Measurements from ENCODE around the gene XPNPEP3.
"Not testable (repeated sequence)": the region's sequence is repeated elsewhere in the genome, so short reads cannot be mapped to it uniquely, and the experiment has no call there.

XPNPEP3 gene

DNA sequence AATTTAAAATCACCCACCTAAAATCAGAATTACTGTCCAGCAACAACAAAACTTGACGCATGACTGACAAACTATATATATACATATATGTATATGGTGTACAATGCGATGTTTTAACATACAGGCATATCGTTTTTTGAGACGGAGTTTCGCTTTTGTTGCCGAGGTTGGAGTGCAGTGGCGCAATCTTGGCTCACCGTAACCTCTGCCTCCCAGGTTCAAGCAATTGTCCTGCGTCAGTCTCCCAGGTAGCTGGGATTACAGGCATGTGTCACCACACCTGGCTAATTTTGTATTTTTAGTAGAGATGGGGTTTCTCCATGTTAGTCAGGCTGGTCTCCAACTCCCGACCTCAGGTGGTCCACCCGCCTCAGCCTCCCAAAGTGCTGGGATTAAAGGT is 11.1 kb upstream of the XPNPEP3 start:
- H3K4me3 Mint-ChIP-seq, H3K9me3 Mint-ChIP-seq, H3K27ac Mint-ChIP-seq, H3K27me3 Mint-ChIP-seq: not testable (repeated sequence)
- H3K4me1 Mint-ChIP-seq: peaks cover 32% of the 10 kb centered on the region
- peaks cover 23% of the 10 kb centered on the region for H3K36me3 Mint-ChIP-seq

DNA sequence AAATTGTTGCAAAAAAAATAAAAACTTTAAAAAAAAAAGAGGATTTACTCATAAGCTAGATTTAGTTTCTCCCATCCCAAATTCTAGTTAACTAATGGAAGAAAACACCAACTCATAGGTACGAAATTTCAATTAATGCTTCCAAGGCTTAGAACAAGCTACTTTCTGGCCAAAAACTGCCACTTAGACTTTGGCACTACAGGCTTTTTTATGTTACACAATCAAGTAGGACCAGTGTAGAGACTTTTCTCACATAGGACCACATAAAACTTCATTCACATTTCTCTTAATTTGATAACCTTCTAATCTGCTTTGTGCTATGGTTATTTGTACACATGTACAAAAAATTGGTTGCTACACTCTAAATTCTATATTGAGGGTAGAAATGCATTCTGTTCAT is 3.6 kb upstream of the XPNPEP3 start:
- peak overlapping the region; percentile 98 for H3K4me3 Mint-ChIP-seq
- peaks cover 55% of the 10 kb centered on the region for H3K4me1 Mint-ChIP-seq
- H3K27ac Mint-ChIP-seq: peak overlapping the region; percentile 15
- no peaks in the 10 kb centered on the region for H3K27me3 Mint-ChIP-seq
- no peaks in the 10 kb centered on the region for H3K9me3 Mint-ChIP-seq
- H3K36me3 Mint-ChIP-seq: peaks cover 7% of the 10 kb centered on the region

DNA sequence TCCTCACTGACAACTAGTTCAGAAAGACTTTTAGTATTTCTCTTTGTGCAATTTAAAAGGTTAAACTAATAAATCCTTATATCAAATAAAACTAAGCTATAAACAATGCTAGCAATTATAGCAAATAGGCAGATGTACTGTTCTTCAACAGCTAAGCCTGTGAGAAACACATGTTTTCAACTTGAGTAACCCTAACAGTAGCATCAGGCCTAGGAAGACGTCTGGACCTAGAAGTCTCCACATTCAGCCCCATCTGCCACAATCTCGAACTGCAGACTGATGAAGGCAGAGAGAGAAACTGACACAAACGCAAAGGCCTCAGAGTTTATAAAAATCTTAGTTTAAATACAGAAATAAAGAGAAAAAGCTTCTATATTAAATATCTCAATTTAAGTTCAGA is 3.0 kb upstream of the XPNPEP3 start:
- no peaks in the 10 kb centered on the region for H3K27me3 Mint-ChIP-seq
- H3K27ac Mint-ChIP-seq: peak overlapping the region; percentile 15
- H3K36me3 Mint-ChIP-seq: peaks cover 7% of the 10 kb centered on the region
- peaks cover 60% of the 10 kb centered on the region for H3K4me1 Mint-ChIP-seq
- H3K9me3 Mint-ChIP-seq: no peaks in the 10 kb centered on the region
- H3K4me3 Mint-ChIP-seq: peak overlapping the region; percentile 98

DNA sequence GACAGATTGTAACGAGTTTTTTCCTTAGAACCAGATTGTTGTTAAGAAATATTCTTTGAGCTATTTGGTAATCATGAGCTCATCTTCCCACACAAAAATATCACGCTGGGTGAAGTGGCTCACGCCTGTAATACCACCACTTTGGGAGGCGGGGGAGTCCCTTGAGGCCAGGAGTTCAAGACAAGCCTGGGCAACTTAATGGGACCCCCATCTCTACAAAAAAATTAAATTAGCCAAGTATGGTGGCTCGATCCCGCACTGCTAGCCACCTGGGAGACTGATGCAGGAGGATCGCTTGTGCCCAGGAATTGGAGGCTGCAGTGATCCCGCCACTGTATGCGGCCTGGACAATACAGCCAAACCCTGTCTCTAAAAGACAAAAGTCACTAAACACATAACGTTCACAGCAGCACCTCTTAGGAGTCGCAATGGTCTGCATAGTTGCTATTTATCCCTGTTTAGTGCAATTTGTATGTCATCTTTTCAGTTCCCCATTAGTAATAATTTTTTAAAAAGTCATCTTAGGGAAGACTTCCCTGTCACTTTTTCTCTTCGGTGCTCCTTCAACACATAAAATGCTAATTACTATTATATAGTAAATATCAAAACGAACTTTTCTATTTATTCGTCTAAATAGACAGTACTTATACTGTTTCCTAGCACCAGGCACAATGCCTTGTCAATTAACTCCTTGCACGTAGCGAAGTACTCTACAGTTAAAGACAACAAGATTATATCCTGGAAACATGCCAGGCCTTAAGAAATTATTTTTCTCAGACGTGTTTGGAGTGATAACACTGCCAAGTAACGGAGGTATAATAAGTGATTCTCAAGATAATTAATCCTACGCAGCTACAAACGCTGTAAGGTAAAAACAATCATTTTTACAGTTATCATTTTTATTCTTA is 1.6 kb upstream of the XPNPEP3 start:
- peaks cover 63% of the 10 kb centered on the region for H3K4me1 Mint-ChIP-seq
- H3K9me3 Mint-ChIP-seq: no peaks in the 10 kb centered on the region
- H3K36me3 Mint-ChIP-seq: peaks cover 5% of the 10 kb centered on the region
- H3K4me3 Mint-ChIP-seq: peak overlapping the region; percentile 98
- H3K27me3 Mint-ChIP-seq: no peaks in the 10 kb centered on the region
- peak overlapping the region; percentile 68 for H3K27ac Mint-ChIP-seq

DNA sequence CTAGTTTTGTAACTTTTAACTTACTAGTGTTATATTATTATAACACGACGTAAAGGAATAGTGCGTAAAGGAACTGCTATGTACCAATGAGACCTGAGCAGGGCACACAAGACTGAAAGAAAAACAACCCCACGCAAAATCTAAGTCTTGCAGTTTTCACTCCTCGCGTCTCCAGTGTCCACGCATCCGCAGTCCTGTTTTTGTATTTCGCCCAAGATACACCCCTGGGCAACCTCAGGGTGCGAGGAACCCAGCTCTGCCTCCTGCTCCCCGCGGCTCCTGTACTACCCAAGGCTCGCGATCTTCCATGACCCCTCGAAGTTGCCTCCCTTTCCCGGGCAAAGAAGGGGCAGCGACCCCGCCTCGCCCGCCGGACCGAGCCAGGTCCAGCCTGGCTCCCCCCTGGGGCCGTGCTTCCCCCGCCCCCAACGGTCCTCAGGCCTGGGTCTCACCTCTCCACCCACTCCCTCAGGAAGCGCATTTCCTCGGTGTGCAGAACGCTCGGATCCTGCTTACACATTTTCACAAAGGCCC is 902 bp upstream of the XPNPEP3 start:
- Mint-ChIP-seq H3K36me3 (peaks cover 6% of the 10 kb centered on the region), H3K27ac (peak overlapping the region; percentile 100), H3K27me3 (no peaks in the 10 kb centered on the region), H3K9me3 (no peaks in the 10 kb centered on the region), H3K4me3 (peak overlapping the region; percentile 98), H3K4me1 (peaks cover 62% of the 10 kb centered on the region)

DNA sequence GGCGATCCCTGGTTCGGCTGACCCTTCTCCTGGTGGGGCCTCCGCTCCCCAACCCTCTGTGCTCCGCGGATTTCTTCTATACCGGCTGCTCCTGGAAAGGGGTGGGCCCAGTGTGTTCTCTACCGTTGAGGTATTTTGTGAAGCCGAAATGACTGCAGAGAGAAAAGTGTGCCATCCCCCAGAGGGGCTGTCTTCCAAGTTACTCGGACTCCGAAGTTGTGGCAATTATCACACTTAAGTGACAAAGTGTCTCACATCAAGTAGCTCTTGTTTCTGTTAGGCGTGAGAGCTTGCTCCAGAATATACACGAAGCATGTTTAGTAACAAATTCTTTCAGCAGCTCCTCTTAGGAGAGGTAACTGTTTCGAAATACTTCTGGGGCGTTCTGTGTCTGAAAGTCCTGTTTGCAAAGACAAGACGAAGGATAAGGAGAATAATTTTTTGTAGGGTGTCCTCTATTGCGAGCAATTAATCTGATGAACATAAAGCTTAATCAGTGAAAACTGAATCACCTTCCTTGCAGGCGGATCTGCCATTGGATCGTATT is 434 bp downstream of the XPNPEP3 start:
- H3K27ac Mint-ChIP-seq: peak overlapping the region; percentile 100
- H3K4me3 Mint-ChIP-seq: peak overlapping the region; percentile 98
- peaks cover 9% of the 10 kb centered on the region for H3K36me3 Mint-ChIP-seq
- no peaks in the 10 kb centered on the region for H3K27me3 Mint-ChIP-seq
- H3K9me3 Mint-ChIP-seq: no peaks in the 10 kb centered on the region
- peaks cover 62% of the 10 kb centered on the region for H3K4me1 Mint-ChIP-seq

DNA sequence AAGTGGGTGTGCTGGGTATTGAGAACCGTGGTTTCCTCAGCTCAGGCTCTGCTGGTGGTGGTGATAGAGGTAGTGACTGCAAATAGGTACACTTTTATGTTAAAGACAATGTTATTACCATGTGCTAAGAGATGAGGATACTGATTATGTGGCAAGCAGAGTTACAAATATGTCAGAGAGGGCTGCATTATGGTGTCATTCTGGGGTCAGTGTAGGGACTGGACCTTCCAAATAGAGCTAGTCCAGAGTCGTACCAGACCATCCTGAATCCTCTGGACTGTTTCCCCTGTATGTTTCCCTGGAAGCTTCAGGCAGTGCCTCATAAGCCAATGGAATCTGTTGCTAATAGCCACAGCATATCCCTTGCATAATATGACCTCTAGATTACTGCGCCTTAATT is 5.1 kb downstream of the XPNPEP3 start, which contains the start of gene DNAJB7:
TSS of gene DNAJB7 (minus strand) at position 101 of the 400 bp plus-strand sequence. CDS start 119 bp downstream, outside the sequence.
- H3K27me3 Mint-ChIP-seq: no peaks in the 10 kb centered on the region
- H3K36me3 Mint-ChIP-seq: peaks cover 8% of the 10 kb centered on the region
- H3K4me1 Mint-ChIP-seq: peaks cover 71% of the 10 kb centered on the region
- H3K4me3 Mint-ChIP-seq: no peak within 1 kb of the TSS
- peak within 1 kb of the TSS; percentile 89 for H3K27ac Mint-ChIP-seq
- H3K9me3 Mint-ChIP-seq: no peaks in the 10 kb centered on the region

DNA sequence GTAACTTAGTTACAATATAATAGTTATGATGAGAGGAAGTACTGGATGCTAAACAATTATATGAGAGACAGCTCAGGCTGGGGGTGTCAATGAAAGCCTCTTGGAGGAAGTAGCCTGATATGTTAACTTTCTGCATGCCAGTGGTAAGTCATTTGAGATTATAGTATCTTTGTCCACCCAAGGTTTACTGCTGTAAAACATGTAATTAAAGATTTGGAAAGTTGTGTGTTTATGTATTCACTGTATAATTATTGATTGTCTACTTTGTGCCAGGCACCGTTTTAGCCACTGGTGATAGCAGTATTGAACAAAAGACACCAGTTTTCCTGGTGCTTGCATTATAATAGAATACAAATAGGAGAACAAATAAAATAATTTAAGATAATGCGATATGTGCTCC is 5.6 kb downstream of the XPNPEP3 start:
- Mint-ChIP-seq H3K27me3 (no peaks in the 10 kb centered on the region), H3K4me3 (no peak overlapping the region), H3K4me1 (peaks cover 71% of the 10 kb centered on the region), H3K9me3 (no peaks in the 10 kb centered on the region), H3K27ac (peak overlapping the region; percentile 69), H3K36me3 (peaks cover 8% of the 10 kb centered on the region)

DNA sequence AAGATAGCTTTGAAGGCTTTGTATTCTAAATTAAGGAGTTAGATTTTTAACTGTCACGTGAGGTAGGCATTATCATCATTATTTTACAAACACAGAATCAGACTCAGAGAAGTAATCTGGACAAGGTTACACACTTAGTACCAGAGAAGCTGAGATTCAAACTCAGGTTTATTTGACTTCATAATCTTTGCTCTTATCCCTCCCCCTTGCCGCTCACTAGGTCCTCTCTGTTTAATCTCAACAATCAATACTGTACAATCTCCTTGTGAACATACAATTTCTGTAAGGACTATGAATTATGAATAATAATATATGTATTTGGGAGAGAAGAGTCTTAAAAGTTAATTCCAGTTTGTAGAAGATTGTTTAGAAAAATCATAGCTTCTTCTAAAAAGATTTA is 10.2 kb downstream of the XPNPEP3 start:
- no peak overlapping the region for H3K27ac Mint-ChIP-seq

DNA sequence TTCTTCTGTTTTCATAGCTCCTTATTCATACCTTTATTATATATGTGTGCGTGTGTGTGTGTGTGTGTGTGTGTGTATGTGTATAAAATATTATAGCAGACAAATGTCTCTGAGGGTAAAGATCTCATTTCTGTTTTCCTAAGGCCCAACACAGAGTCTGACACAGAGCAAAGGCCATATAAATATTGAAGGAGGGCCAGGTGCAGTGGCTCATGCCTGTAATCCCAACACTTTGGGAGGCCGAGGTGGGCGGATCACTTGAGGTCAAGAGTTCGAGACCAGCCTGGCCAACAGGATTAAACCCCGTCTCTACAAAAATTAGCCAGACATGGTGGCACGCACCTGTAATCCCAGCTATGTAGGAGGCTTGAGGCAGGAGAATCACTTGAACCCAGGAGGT is 11.4 kb downstream of the XPNPEP3 start:
- H3K9me3 Mint-ChIP-seq, H3K27ac Mint-ChIP-seq, H3K27me3 Mint-ChIP-seq, H3K4me3 Mint-ChIP-seq, H3K36me3 Mint-ChIP-seq: not testable (repeated sequence)
- peaks cover 35% of the 10 kb centered on the region for H3K4me1 Mint-ChIP-seq

More for the DNA sequence above, 10.2 kb downstream of the XPNPEP3 start:
- Mint-ChIP-seq H3K4me1 (peaks cover 47% of the 10 kb centered on the region), H3K27me3 (no peaks in the 10 kb centered on the region), H3K9me3 (no peaks in the 10 kb centered on the region), H3K4me3 (no peak overlapping the region), H3K36me3 (peaks cover 7% of the 10 kb centered on the region)

DNA sequence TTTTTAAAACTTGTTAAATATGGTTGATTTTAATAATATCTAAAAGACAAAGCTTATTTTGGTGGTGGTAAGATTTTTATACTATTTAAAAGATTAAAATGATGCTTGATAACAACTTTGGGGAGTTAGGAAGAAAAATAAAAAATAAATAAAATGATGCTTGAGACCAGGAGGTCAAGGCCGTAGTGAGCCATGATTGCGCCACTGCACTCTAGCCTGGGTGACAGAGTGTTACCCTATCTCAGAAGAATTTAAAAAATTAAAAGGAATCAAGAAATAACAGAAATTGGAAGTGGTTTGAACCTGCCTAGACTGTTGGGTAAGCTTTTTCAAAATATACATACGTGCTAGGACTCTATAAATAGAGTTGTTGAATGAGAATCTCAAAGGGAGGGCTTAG is 17.1 kb downstream of the XPNPEP3 start:
- Mint-ChIP-seq H3K36me3 (peaks cover 7% of the 10 kb centered on the region), H3K27ac (no peak overlapping the region), H3K9me3 (no peaks in the 10 kb centered on the region), H3K4me3 (no peak overlapping the region), H3K27me3 (no peaks in the 10 kb centered on the region), H3K4me1 (no peaks in the 10 kb centered on the region)

DNA sequence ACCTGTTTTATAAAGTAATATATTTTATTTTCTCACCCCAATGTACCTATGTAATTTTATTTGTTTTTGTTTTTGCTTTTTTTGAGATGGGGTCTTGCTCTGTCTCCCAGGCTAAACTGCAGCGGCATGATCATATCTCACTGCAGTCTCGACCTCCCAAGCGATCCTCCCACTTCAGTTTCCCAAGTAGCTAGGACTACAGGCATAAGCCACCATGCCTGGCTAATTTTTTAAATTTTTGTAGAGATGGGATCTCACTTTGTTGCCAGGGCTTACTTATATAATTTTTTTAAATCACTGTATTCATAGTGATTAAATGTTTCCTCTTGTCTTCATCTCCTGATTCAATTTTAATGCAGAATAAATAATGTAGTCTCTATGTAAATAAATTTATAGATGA is 18.2 kb downstream of the XPNPEP3 start:
- Mint-ChIP-seq H3K27me3 (no peaks in the 10 kb centered on the region), H3K27ac (no peak overlapping the region), H3K9me3 (no peaks in the 10 kb centered on the region), H3K4me1 (peaks cover under 1% of the 10 kb centered on the region), H3K36me3 (peaks cover 7% of the 10 kb centered on the region), H3K4me3 (no peak overlapping the region)

DNA sequence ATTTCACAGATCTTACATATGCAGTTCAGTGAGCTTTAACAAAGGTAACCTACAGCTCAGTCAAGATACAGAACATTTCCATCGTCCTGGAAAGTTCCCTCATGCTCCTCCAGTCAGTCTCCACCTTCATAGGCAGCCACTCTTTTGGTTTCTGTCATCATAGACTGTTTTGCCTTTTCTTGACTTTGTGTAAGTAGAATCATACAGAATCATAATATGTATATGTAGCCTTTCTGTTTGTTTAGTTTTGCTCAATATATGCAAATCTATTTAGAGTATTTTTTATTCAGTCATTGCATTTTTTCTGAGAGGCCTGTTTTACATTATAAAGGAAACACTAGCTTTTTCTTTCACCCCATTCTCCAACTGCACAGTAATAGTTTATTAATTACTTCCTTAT is 20.0 kb downstream of the XPNPEP3 start:
- Mint-ChIP-seq H3K27ac (no peak overlapping the region), H3K9me3 (no peaks in the 10 kb centered on the region), H3K4me3 (no peak overlapping the region), H3K27me3 (no peaks in the 10 kb centered on the region), H3K36me3 (peaks cover 6% of the 10 kb centered on the region), H3K4me1 (peaks cover 3% of the 10 kb centered on the region)

DNA sequence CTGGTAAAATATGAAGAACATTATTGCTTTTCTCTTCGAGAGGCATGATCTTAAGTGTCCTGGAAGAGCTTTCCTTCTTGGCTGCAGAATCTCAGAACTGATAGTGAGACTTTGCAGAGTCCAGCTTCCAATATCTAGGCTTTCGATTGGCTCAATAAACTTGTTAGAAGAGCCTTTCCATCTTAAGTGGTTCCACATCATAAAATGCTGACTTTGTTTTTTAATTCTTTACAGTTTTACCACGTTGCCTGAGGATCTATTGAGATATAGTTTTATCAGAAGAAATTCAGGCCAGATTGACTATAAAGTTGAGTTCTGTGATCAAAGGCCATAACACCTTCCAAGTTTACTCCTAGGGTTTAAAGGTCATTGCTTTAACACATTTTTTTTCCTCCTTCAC is 20.5 kb downstream of the XPNPEP3 start:
- Mint-ChIP-seq H3K4me1 (peaks cover 3% of the 10 kb centered on the region), H3K4me3 (no peak overlapping the region), H3K27ac (no peak overlapping the region), H3K36me3 (peaks cover 7% of the 10 kb centered on the region), H3K9me3 (no peaks in the 10 kb centered on the region), H3K27me3 (no peaks in the 10 kb centered on the region)

DNA sequence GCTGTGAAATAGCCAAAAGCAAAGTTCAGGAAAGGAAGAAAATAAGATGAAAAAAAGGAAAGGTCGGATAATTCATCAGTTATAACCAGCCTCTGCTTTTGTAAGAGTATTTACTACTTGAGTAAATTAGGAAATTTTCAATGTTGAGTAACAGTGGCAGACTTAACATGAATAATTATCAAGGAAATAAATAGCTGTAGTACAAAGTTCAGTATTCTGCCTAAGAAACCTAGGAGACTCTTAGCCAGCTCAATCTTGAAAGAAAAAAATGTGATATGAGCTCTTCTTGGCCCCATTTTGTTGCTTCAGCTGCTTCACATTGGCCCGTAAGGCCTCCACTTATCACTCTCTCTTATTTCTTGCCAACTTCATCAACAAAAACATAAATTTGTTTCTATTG is 22.0 kb downstream of the XPNPEP3 start:
- H3K4me1 Mint-ChIP-seq: peaks cover 3% of the 10 kb centered on the region
- H3K27me3 Mint-ChIP-seq: no peaks in the 10 kb centered on the region
- no peak overlapping the region for H3K4me3 Mint-ChIP-seq
- H3K36me3 Mint-ChIP-seq: peaks cover 7% of the 10 kb centered on the region
- H3K27ac Mint-ChIP-seq: no peak overlapping the region
- H3K9me3 Mint-ChIP-seq: no peaks in the 10 kb centered on the region

DNA sequence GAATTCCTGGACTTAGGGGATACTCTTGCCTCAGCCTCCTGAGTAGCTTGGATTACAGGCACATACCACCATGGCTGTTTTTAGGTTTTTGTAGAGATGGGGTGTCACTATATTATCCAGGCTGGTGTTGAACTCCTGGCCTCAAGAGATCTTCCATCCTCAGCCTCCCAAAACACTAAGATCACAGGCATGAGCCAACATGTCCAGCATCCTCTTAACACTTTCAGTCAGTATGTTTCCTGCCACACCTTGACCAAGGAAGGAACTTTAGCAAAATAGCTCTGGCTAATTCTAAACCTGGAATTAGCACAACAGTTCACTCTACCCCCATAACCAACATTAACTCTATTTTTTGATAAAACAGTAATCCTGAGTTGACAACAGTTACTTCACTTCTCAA is 32.2 kb downstream of the XPNPEP3 start:
- H3K27ac Mint-ChIP-seq: no peak overlapping the region
- H3K9me3 Mint-ChIP-seq: no peaks in the 10 kb centered on the region
- no peaks in the 10 kb centered on the region for H3K4me1 Mint-ChIP-seq
- H3K4me3 Mint-ChIP-seq: no peak overlapping the region
- H3K27me3 Mint-ChIP-seq: no peaks in the 10 kb centered on the region
- H3K36me3 Mint-ChIP-seq: peaks cover 12% of the 10 kb centered on the region

Data from activated naive CD4-positive, alpha-beta T cell treated with anti-CD3 and anti-CD28 coated beads, Interleukin-2, amount 50 U/mL, for 24 hours (primary cell).